Hepatocyte (in vitro differentiated cells): Measurements from ENCODE around the gene PCED1A. TPM values are rescaled to one million over a fixed set of nuclear protein-coding genes. Genes with fewer than 3 reads are reported as not detected.

ENCODE experiments used
- DNase-seq: peaks from one replicate; pipeline ENCODE4 v3.0.0-alpha.2; 2016; ENCODE audit warnings: low spot score
- H2AFZ ChIP-seq: fragments of 200-600 bp; sonication (generic); 2 replicates; pipeline ENCODE4 v1.6.0; 2016; ENCODE audit warnings: antibody characterized with exemption, mild to moderate bottlenecking
- H3K27ac ChIP-seq: fragments of 200-600 bp; sonication (generic); 2 replicates; pipeline ENCODE4 v1.5.1; 2016; ENCODE audit warnings: mild to moderate bottlenecking
- H3K27me3 ChIP-seq: fragments of 200-600 bp; sonication (generic); 2 replicates; pipeline ENCODE4 v1.6.1; 2016
- H3K36me3 ChIP-seq: fragments of 200-600 bp; sonication (generic); replicated peaks from 2 replicates; pipeline ENCODE4 v1.5.1; 2016; ENCODE audit warnings: low read depth; ENCODE audit not compliant: insufficient read depth
- H3K4me1 ChIP-seq: fragments of 200-600 bp; sonication (generic); 2 replicates; pipeline ENCODE4 v1.5.1; 2016; ENCODE audit warnings: mild to moderate bottlenecking, moderate library complexity; ENCODE audit not compliant: insufficient read depth
- H3K4me2 ChIP-seq: fragments of 200-600 bp; sonication (generic); 2 replicates; pipeline ENCODE4 v1.6.0; 2016
- H3K4me3 ChIP-seq: fragments of 200-600 bp; sonication (generic); 2 replicates; pipeline ENCODE4 v1.5.1; 2016; ENCODE audit warnings: mild to moderate bottlenecking
- H3K79me2 ChIP-seq: fragments of 200-600 bp; sonication (generic); 2 replicates; pipeline ENCODE4 v1.6.0; 2017; ENCODE audit warnings: mild to moderate bottlenecking
- H3K9me2 ChIP-seq: fragments of 200-600 bp; sonication (generic); replicated peaks from 2 replicates; pipeline ENCODE4 v1.6.0; 2017; ENCODE audit warnings: mild to moderate bottlenecking; ENCODE audit not compliant: insufficient read depth
- H3K9me3 ChIP-seq: fragments of 200-600 bp; sonication (generic); 2 replicates; pipeline ENCODE4 v1.5.1; 2016; ENCODE audit warnings: low read depth, mild to moderate bottlenecking
- H4K20me1 ChIP-seq: fragments of 200-600 bp; sonication (generic); 2 replicates; pipeline ENCODE4 v1.6.0; 2016; ENCODE audit warnings: mild to moderate bottlenecking; ENCODE audit not compliant: insufficient read depth, poor library complexity, severe bottlenecking
- CTCF ChIP-seq: fragments of 200-600 bp; sonication (generic); IDR thresholded peaks from 2 replicates; pipeline ENCODE4 v1.5.1; 2016; ENCODE audit warnings: antibody characterized with exemption, mild to moderate bottlenecking; ENCODE audit not compliant: poor library complexity
- EZH2 ChIP-seq: fragments of 200-600 bp; sonication (generic); IDR thresholded peaks from 2 replicates; pipeline ENCODE4 v1.6.1; 2016; ENCODE audit warnings: antibody characterized with exemption, mild to moderate bottlenecking, borderline replicate concordance
- EZH2phosphoT487 ChIP-seq: fragments of 200-600 bp; sonication (generic); IDR thresholded peaks from one replicate; pipeline ENCODE4 v1.6.1; 2018; ENCODE audit warnings: antibody characterized with exemption, mild to moderate bottlenecking, low read depth, moderate library complexity; ENCODE audit not compliant: unreplicated experiment, severe bottlenecking
- WGBS: methylation state at CpG from one replicate; pipeline ENCODE4 v1.1.6; 2016; ENCODE audit warnings: low lambda C conversion rate; ENCODE audit errors: missing lambda C conversion rate; 5-methylcytosine and 5-hydroxymethylcytosine counted together
- polyA plus RNA-seq: library from polyadenylated mRNA; unstranded; fragments of >200 nt; fragmentation: Nextera tagmentation; extraction: Ambion mirVana; gene quantifications from 2 replicates; pipeline ENCODE4 v1.2.1, GENCODE V29; 2016
- total RNA-seq: library from RNA; depleted of rRNA; stranded (reverse); fragments of >200 nt; gene quantifications from 2 replicates; pipeline ENCODE4 v1.2.3, GENCODE V29; 2014

The PCED1A gene
- total and polyA plus RNA-seq, 2 experiments from 2014 or later = 41.2 to 43.0 TPM

- Histone ChIP-seq H3K79me2 (peaks cover 48% of the 10 kb centered on the region), H3K4me3 (peak overlapping the region; percentile 94), H3K27me3 (no peaks in the 10 kb centered on the region), H3K36me3 (no peaks in the 10 kb centered on the region), H3K27ac (peak overlapping the region; percentile 63), H3K4me1 (peaks cover 21% of the 10 kb centered on the region), H3K9me3 (no peaks in the 10 kb centered on the region), H2AFZ (peak overlapping the region; percentile 85), H3K9me2 (no peaks in the 10 kb centered on the region), H4K20me1 (peaks cover 7% of the 10 kb centered on the region), H3K4me2 (peak overlapping the region; percentile 89)
- DNase-seq = peak; percentile 68
- WGBS = 2% methylated on average over 13 of the region's 29 CpGs
- no peak for TF ChIP-seq EZH2phosphoT487
- peak; percentile 4 for TF ChIP-seq CTCF
Observed at GRCh38 chr20:2873747-2874041, 33.2 kb upstream of the PCED1A start.

- Histone ChIP-seq H3K4me1 (peaks cover 21% of the 10 kb centered on the region), H3K36me3 (no peaks in the 10 kb centered on the region), H3K27me3 (no peaks in the 10 kb centered on the region), H3K9me3 (no peaks in the 10 kb centered on the region), H3K79me2 (peaks cover 46% of the 10 kb centered on the region), H4K20me1 (peaks cover 7% of the 10 kb centered on the region), H3K27ac (peak within 1 kb of the TSS; percentile 63), H3K4me3 (peak within 1 kb of the TSS; percentile 94), H3K4me2 (peak within 1 kb of the TSS; percentile 95), H3K9me2 (no peaks in the 10 kb centered on the region), H2AFZ (peak within 1 kb of the TSS; percentile 85)
- peak; percentile 95 for DNase-seq
- under 1% methylated on average over 50 of the region's 83 CpGs for WGBS
- TF ChIP-seq EZH2phosphoT487 (no peak), CTCF (no peak), EZH2 (no peak)
Observed at GRCh38 chr20:2873010-2873746, 32.7 kb upstream of the PCED1A start, which contains the start of gene PTPRA. Gene PTPRA, plus strand, starts transcription at chr20:2873481. Its CDS starts 90,797 bp downstream, at chr20:2964278.

GRCh38 chr20:2872459-2873009, 32.1 kb upstream of the PCED1A start:
- no peaks in the 10 kb centered on the region for H3K9me3 ChIP-seq
- peak overlapping the region; percentile 95 for H3K4me2 ChIP-seq
- H3K9me2 ChIP-seq = no peaks in the 10 kb centered on the region
- peak; percentile 76 for DNase-seq
- WGBS = under 1% methylated on average over 47 of the region's 49 CpGs
- no peaks in the 10 kb centered on the region for H3K27me3 ChIP-seq
- H4K20me1 ChIP-seq = peaks cover 7% of the 10 kb centered on the region
- H3K4me3 ChIP-seq = peak overlapping the region; percentile 54
- no peak overlapping the region for H3K27ac ChIP-seq
- peaks cover 21% of the 10 kb centered on the region for H3K4me1 ChIP-seq
- H2AFZ ChIP-seq = peak overlapping the region; percentile 59
- TF ChIP-seq CTCF = peak; percentile 33
- TF ChIP-seq EZH2 = peak; percentile 42
- TF ChIP-seq EZH2phosphoT487 = no peak
- no peaks in the 10 kb centered on the region for H3K36me3 ChIP-seq
- peaks cover 39% of the 10 kb centered on the region for H3K79me2 ChIP-seq
